Fibroblast of the aortic adventitia (primary cell): ENCODE data around the gene RNU6-9. TPM values are rescaled to one million over a fixed set of nuclear protein-coding genes. Genes with fewer than 3 reads are reported as not detected.

ENCODE experiments used
- DNase-seq: peaks from one replicate; pipeline ENCODE4 v3.0.0-alpha.2; 2010; ENCODE audit warnings: low read depth
- H3K4me3 ChIP-seq: 2 replicates; pipeline ENCODE4 v1.5.1; 2011; ENCODE audit warnings: low read depth, mild to moderate bottlenecking, control low read depth, low read length, moderate library complexity
- CTCF ChIP-seq: IDR thresholded peaks from 2 replicates; pipeline ENCODE4 v1.5.1; 2011; ENCODE audit warnings: mild to moderate bottlenecking, low read length, control low read depth, inconsistent platforms; ENCODE audit not compliant: insufficient read depth
- total RNA-seq: library from RNA; depleted of rRNA; stranded (reverse); fragments of >200 nt; gene quantifications from 2 replicates; pipeline ENCODE4 v1.2.3, GENCODE V29; 2012; ENCODE audit warnings: low replicate concordance

Gene RNU6-9
- total RNA-seq, 1 donor, result not detected

- no peak for DNase-seq
- H3K4me3 ChIP-seq, result no peak overlapping the region
- TF ChIP-seq CTCF, result no peak
These were observed 3.1 kb downstream of the RNU6-9 start for GRCh38 chr19:896434-896833.

GRCh38 chr19:896999-897398 is 3.7 kb downstream of the RNU6-9 start:
- no peak for DNase-seq
- H3K4me3 ChIP-seq, result no peak overlapping the region
- no peak for TF ChIP-seq CTCF

GRCh38 chr19:897442-898039 is 4.3 kb downstream of the RNU6-9 start:
- TF ChIP-seq CTCF, result no peak

GRCh38 chr19:898663-899062 is 5.4 kb downstream of the RNU6-9 start:
- TF ChIP-seq CTCF, result no peak
- DNase-seq, result no peak
- no peak overlapping the region for H3K4me3 ChIP-seq

More at GRCh38 chr19:897442-898039, 4.3 kb downstream of the RNU6-9 start:
- DNase-seq, result no peak
- no peak overlapping the region for H3K4me3 ChIP-seq

- no peak for DNase-seq
- H3K4me3 ChIP-seq, result no peak overlapping the region
- no peak for TF ChIP-seq CTCF
These were observed 6.2 kb downstream of the RNU6-9 start for GRCh38 chr19:899336-900042.

GRCh38 chr19:900043-900301 is 6.7 kb downstream of the RNU6-9 start:
- no peak for DNase-seq
- TF ChIP-seq CTCF, result no peak
- no peak overlapping the region for H3K4me3 ChIP-seq
